Measurements from ENCODE around the gene PIGN.

- no peak for TF ChIP-seq EZH2 (IDR thresholded peaks at IDR 0.05; ENCODE audit: borderline replicate concordance, insufficient read depth, low read depth, low read length, poor library complexity, severe bottlenecking)
- TF ChIP-seq, protein P1, sequence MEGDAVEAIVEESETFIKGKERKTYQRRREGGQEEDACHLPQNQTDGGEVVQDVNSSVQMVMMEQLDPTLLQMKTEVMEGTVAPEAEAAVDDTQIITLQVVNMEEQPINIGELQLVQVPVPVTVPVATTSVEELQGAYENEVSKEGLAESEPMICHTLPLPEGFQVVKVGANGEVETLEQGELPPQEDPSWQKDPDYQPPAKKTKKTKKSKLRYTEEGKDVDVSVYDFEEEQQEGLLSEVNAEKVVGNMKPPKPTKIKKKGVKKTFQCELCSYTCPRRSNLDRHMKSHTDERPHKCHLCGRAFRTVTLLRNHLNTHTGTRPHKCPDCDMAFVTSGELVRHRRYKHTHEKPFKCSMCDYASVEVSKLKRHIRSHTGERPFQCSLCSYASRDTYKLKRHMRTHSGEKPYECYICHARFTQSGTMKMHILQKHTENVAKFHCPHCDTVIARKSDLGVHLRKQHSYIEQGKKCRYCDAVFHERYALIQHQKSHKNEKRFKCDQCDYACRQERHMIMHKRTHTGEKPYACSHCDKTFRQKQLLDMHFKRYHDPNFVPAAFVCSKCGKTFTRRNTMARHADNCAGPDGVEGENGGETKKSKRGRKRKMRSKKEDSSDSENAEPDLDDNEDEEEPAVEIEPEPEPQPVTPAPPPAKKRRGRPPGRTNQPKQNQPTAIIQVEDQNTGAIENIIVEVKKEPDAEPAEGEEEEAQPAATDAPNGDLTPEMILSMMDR (IDR thresholded peaks at IDR 0.05): no peak
Measured at GRCh38 chr18:62140259-62140658, 46.6 kb downstream of the PIGN start.

All from B cell (primary cell).